Measurements from ENCODE around the gene ZMYND11. TPM values are rescaled to one million over a fixed set of nuclear protein-coding genes. Genes with fewer than 3 reads are reported as not detected.

ZMYND11 gene
- polyA plus RNA-seq, 1 donor: 119 TPM

- no peak for DNase-seq
Measured at GRCh38 chr10:191703-192518, 56.7 kb downstream of the ZMYND11 start.

GRCh38 chr10:194281-194680 is 59.0 kb downstream of the ZMYND11 start:
- DNase-seq: no peak

- no peak for DNase-seq
Measured at GRCh38 chr10:200405-200804, 65.2 kb downstream of the ZMYND11 start.

- DNase-seq: no peak
Measured at GRCh38 chr10:201328-201771, 66.1 kb downstream of the ZMYND11 start.

GRCh38 chr10:208616-209015 is 73.4 kb downstream of the ZMYND11 start:
- DNase-seq: no peak

DNA sequence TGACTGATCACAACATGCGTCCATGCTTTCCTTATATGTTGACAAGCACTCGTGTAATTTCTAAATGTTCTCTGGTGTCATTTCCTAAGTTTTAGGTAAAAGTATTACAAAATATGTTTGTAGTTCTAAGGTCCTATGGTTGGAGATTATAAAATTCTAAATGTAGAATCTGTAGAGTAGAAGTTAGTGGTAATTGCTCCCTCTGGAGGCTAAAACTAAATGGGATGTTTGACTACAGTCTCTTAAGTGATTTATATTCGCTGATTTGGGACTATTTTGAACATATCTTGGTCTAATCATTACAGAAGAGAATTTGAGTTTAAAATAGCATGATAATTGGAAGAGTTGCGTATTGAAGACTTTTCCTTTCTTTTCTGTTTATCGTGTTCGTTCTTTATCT is 74.1 kb downstream of the ZMYND11 start:
- no peak for DNase-seq

DNA sequence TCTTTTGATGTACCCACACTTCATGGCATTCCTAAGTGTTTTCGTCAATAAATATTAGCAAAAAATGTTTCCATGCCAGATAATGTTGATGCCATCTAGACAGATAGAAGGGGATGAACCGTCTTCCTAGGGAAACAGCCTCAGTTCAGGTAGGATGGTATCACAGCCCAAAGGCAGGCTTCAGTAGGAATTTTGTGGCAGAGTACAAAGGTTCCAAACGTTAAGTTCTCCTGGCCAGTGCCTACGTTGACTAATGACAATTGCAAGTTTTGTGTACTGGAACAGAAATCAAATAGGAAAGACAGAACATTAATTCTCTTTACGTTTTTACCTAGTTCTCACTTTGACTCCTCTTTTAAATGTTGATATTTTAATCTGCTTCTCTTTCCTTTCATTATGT is 75.0 kb downstream of the ZMYND11 start:
- no peak for DNase-seq

DNA sequence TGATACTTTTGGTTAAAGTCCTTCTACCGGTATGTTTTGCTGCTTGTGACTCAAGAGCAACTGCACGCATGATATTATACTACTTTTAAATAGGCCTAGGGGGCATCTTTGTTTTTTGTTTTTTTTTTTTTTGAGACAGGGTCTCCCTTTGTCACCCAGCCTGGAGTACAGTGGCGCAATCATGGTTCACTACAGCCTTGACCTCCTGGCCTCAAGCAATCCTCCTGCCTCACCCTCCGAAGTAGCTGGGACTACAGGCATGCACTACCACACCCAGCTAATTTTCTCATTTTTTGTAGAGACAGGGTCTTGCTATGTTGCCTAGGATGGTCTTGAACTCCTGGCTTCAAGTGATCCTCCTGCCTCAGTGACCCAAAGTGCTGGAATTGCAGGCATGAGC is 80.2 kb downstream of the ZMYND11 start:
- no peak for DNase-seq

GRCh38 chr10:218798-219197 is 83.5 kb downstream of the ZMYND11 start:
- no peak for DNase-seq

- DNase-seq: no peak
Measured at GRCh38 chr10:219731-220472, 84.6 kb downstream of the ZMYND11 start.

DNA sequence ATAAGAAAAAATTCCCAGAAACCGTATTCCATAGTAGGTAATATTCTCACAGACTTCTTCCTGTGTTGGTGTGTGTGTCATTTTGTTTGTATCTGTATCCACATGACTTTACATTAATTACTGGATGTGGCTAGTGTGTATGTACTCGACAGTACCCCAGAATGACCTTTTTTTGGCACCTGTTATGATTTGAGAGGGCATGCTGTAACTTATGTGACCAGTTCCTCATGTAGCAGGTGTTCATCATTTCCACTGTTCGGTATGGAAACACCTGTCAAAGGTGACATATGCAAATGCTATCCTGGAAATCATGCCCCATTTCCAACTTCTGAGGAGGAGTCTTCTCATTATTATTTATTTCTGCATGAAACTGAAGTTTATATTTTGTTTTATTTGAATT is 89.3 kb downstream of the ZMYND11 start:
- DNase-seq: no peak

GRCh38 chr10:226018-226417 is 90.8 kb downstream of the ZMYND11 start:
- no peak for DNase-seq

DNA sequence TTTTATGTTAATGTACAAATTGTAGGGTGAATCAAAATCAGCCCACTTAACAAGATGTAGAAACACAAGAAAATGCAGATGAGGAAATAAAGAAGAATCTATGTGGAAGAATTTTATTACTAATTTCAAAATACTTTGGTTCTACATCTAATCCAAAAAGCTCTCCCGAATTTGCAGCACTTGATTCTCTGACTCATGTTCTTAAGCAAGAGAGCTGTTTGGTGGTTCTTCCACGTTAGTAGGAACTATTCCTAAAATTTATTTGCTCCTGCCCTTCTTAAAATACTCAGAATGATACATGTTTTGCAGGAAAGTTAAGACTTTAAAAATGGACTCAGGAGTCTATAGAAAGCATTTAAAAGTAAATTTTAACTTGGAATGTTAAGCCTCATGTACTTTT is 91.8 kb downstream of the ZMYND11 start:
- DNase-seq: no peak

DNA sequence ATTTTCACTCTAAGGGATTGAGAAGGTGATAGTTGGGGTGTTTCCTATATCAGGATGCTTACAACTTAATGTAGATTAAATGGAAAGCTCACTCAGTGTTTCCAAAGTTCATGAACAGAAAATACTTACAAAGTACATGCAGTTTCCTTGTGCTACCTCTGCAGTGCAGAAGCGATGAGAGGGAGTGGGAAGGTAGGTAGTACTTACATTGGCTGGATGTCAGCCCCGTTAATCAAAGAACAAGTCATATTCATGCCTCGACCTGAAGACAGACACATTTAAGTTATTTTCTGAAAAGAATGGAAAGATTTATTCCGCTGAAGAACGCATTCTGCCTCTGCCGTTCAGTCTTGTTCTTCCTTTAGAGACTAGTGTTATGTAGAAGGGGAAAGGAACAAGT is 93.1 kb downstream of the ZMYND11 start:
- DNase-seq: no peak

- no peak for DNase-seq
Measured at GRCh38 chr10:230758-231157, 95.5 kb downstream of the ZMYND11 start.

DNA sequence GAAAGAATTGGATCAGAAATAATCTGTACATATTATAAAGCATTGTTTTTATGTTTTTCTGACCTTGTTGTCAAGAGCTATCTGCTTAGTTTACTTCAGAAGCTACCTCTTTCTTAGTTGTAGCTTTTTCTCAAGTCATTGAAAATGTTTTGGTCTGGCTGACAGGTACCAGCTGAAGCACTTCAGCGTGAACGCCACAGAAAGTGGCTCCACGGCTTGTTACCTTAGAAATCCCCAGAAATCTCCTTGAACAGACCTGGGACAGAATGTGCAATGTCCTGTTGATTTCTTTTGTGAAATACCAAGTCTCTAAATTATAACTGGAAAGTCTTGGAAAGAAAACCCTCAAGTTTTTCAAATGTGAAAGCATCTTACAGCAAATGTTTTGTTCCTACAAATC is 96.8 kb downstream of the ZMYND11 start:
- no peak for DNase-seq

DNA sequence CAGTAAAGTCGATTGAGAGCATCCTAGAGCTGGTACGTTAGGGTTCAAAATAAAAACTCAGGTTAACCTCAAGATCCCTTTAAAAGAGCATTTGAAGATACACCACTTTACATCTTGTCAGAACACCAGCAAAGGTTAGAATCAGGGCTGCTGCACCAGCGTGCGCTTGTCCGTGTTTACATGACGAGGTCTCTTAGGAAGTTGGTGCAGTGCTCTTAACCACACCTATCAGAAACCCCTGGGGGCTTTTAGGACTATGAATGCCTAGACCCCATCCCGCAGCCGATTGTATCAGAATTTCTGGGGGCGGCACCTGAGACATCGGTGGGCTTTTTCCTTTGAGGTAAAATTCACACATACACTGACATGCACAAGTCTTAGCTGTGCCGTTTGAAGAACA is 97.6 kb downstream of the ZMYND11 start:
- no peak for DNase-seq

DNA sequence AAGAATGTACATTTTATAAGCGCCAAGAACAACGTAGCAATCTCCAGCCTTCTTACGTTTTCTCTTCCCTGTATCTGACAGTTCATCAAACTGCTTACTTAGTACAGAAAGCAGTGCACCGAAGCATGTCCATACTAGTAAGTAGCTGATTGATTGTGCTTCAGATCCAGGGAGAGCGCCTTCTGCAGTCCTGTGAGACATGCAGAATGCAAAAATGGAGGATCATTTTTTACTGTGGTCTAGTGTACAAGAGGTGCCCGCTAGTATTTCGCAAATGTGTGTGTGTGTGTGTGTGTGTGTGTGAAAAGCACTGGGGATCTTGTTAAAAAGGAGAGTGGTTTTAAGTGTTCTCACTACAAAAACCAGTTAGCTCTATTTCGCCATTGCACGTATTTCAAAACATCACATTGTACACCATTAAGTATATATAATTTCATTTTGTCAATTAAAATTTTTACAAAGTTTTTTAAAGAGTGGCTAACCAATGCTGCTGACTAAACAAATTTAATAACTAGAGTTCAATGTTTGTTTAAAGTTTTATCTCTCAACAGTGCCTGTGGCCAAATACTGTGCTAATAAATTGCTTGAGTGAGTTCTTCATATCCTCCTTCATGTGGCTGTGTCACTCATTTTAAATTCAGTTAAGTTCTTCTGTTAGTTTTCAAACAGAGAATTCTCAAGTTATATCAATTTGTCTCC is 99.6 kb downstream of the ZMYND11 start:
- no peak for DNase-seq

DNA sequence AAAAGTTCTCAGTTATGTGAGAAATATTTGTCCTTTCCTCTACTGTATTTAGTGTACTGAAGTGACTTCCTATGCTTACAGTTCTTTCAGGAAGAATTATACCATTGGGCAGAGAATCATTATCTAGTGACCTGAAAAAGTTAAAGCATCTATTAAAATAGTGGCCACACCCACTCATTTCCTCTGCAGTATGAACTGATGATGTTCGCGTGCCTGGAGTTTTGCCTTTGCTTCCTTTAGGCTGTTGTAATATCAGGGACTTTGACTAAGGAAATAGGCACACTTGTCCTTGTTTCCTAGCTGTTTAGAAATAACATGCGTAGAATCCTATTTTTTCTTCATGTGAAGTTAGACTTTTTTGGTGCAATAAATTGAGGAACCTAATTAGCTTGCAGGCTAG is 100.7 kb downstream of the ZMYND11 start:
- DNase-seq: no peak

DNA sequence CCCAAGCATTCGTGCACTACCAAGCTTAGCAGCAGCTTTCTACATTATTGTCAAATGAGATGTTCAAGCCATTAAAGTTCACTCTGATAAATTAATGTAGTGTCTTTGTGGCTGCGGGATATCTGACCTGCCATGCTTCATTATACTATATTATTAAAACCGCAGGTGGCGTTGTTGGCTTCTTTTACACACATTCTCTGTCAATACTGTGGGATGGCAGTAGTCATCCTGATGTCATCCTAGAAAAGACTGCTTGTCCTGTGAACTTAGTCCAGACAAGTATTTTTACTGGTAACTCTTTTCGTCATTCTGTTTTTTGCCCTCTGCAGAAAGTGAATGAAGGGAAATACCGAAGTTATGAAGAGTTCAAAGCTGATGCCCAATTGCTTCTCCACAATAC is 103.9 kb downstream of the ZMYND11 start:
- DNase-seq: no peak

DNA sequence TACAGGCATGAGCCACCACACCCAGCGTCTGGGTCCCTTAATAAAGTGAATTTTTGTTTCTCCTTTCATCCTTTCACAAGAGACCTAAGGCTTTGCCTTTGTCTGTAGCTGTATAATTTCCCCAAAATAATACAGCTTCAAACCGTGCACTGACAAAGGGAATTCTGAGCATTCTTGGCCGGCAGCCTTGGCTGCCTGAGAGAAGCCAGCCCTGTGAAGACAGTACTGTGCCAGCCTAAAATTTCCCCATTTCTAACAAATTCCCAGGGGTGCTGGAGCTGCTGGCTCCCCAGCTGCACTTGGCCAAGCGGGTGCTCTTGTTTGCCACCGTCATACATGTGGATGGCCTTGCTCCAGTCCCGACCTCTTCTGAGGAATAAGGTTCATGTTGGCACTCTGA is 106.2 kb downstream of the ZMYND11 start:
- DNase-seq: no peak

DNA sequence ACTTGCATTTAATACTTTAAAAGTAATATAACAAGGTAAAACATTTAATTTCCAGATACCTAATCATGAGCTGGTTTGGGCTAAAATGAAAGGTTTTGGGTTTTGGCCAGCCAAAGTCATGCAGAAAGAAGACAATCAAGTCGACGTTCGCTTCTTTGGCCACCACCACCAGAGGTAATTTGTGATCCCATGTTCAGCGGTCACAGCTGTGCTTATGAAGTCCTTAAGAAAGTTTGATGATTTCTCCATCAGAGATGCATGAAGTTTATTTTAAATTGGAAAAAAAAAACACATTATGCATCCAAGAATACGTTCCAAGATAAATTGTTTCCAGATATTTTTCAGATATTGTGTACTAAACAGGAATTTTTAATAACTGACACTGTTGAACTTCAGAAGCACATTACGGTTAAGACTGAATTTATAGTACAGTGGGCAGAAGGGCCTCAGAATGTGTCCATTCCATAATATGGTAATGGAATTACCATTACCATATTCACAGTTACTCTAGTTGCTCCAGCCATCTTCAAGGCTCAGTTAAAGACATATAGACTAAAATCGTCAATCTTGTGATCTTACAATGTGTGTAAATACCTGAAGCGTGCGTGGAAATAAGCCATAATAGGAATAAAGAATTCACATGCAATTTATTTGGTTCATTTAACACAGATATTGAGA is 106.8 kb downstream of the ZMYND11 start:
- DNase-seq: no peak
